Thoracic aorta (tissue), 2 donors: ENCODE results near the gene CYP27C1. TPM values are rescaled to one million over a fixed set of nuclear protein-coding genes. Genes with fewer than 3 reads are reported as not detected.
A peak's percentile ranks its signal among the peaks of the same experiment; 100 is the strongest.

ENCODE experiments used
- ATAC-seq: fragments of 150-250 bp; one replicate; pipeline ENCODE4 v1.8.0; 2017; ENCODE audit warnings: low read depth; ENCODE audit not compliant: insufficient number of reproducible peaks, low FRiP score
- DNase-seq: peaks from one replicate; pipeline ENCODE4 v3.0.0-alpha.2; 2020; ENCODE audit warnings: low spot score
- H3K27ac ChIP-seq, 2 donors: fragments of 200-600 bp; sonication (generic); 1 replicate in 1 of 2; 2 replicates in 1 of 2; pipeline ENCODE4 v1.5.1; 2016; ENCODE audit warnings: mild to moderate bottlenecking in 2 of 2, moderate library complexity in 2 of 2
- H3K27me3 ChIP-seq: fragments of 200-600 bp; sonication (generic); replicated peaks from 2 replicates; pipeline ENCODE4 v1.6.0; 2016; ENCODE audit warnings: mild to moderate bottlenecking; ENCODE audit not compliant: insufficient read depth
- H3K36me3 ChIP-seq: fragments of 200-600 bp; sonication (generic); one replicate; pipeline ENCODE4 v1.5.1; 2016
- H3K4me1 ChIP-seq, 2 donors: fragments of 200-600 bp; sonication (generic); 1 replicate in 1 of 2; 2 replicates in 1 of 2; pipeline versions ENCODE4 v1.5.1 to v1.6.0; 2016; ENCODE audit warnings: low read depth in 2 of 2, mild to moderate bottlenecking in 1 of 2; ENCODE audit not compliant: control insufficient read depth in 1 of 2
- H3K4me3 ChIP-seq: fragments of 200-600 bp; sonication (generic); 2 replicates; pipeline ENCODE4 v1.5.1; 2016; ENCODE audit warnings: mild to moderate bottlenecking
- H3K9me3 ChIP-seq: fragments of 200-600 bp; sonication (generic); 2 replicates; pipeline ENCODE4 v1.5.1; 2016
- CTCF ChIP-seq: fragments of 200-600 bp; sonication (generic); IDR thresholded peaks from one replicate; pipeline ENCODE4 v1.5.1; 2019; ENCODE audit warnings: antibody characterized with exemption
- total RNA-seq, 2 donors: library from RNA; depleted of rRNA; stranded (reverse); fragments of >200 nt; gene quantifications; one replicate each; pipeline versions ENCODE4 v1.1.0 to v1.2.3, GENCODE V29; 2016

The CYP27C1 gene
- total RNA-seq, 2 donors from 2014 or later: 0.35 TPM; not detected in 1

- no peaks in the 10 kb centered on the region for H3K4me1 ChIP-seq
- ATAC-seq (no peak), DNase-seq (no peak)
- no peak for TF ChIP-seq CTCF
- H3K9me3 ChIP-seq: no peaks in the 10 kb centered on the region
- no peaks in the 10 kb centered on the region for H3K36me3 ChIP-seq
- no peaks in the 10 kb centered on the region for H3K27me3 ChIP-seq
- no peak overlapping the region for H3K27ac ChIP-seq
- H3K4me3 ChIP-seq: no peak overlapping the region
These were observed 59.4 kb downstream of the CYP27C1 start for GRCh38 chr2:127160676-127161075.

- H3K27ac ChIP-seq: no peak overlapping the region
- no peak for TF ChIP-seq CTCF
- DNase-seq (no peak), ATAC-seq (no peak)
- H3K4me1 ChIP-seq: no peaks in the 10 kb centered on the region
- no peaks in the 10 kb centered on the region for H3K9me3 ChIP-seq
- H3K36me3 ChIP-seq: no peaks in the 10 kb centered on the region
- no peaks in the 10 kb centered on the region for H3K27me3 ChIP-seq
- H3K4me3 ChIP-seq: no peak overlapping the region
These were observed 60.6 kb downstream of the CYP27C1 start for GRCh38 chr2:127159543-127159942.

GRCh38 chr2:127158614-127159290, 61.3 kb downstream of the CYP27C1 start:
- no peak for TF ChIP-seq CTCF
- H3K36me3 ChIP-seq: no peaks in the 10 kb centered on the region
- no peak overlapping the region for H3K27ac ChIP-seq
- no peaks in the 10 kb centered on the region for H3K27me3 ChIP-seq
- H3K4me1 ChIP-seq: no peaks in the 10 kb centered on the region
- no peak for DNase-seq
- no peaks in the 10 kb centered on the region for H3K9me3 ChIP-seq
- ATAC-seq: no peak
- no peak overlapping the region for H3K4me3 ChIP-seq

GRCh38 chr2:127157651-127158485, 62.2 kb downstream of the CYP27C1 start:
- H3K4me3 ChIP-seq: no peak overlapping the region
- no peak overlapping the region for H3K27ac ChIP-seq
- TF ChIP-seq CTCF: no peak
- ATAC-seq (no peak), DNase-seq (no peak)
- no peaks in the 10 kb centered on the region for H3K36me3 ChIP-seq
- H3K27me3 ChIP-seq: no peaks in the 10 kb centered on the region
- no peaks in the 10 kb centered on the region for H3K4me1 ChIP-seq
- no peaks in the 10 kb centered on the region for H3K9me3 ChIP-seq

- TF ChIP-seq CTCF: no peak
- no peak overlapping the region for H3K4me3 ChIP-seq
- H3K4me1 ChIP-seq: no peaks in the 10 kb centered on the region
- no peak overlapping the region for H3K27ac ChIP-seq
- H3K36me3 ChIP-seq: no peaks in the 10 kb centered on the region
- H3K27me3 ChIP-seq: no peaks in the 10 kb centered on the region
- no peaks in the 10 kb centered on the region for H3K9me3 ChIP-seq
- no peak for DNase-seq
- peak; percentile 39 for ATAC-seq
These were observed 63.0 kb downstream of the CYP27C1 start for GRCh38 chr2:127157114-127157513.
